K562 (cell line): ENCODE measurements around the gene ITGA11. TPM values are rescaled to one million over a fixed set of nuclear protein-coding genes. Genes with fewer than 3 reads are reported as not detected.

Experiments used
- AFF1 ChIP-seq, 2 experiments: fragments of 450-650 bp; IDR thresholded peaks; 2 replicates each; pipeline ENCODE4 v1.6.1; 2018; ENCODE audit warnings: mild to moderate bottlenecking in 2 of 2, low read depth in 1 of 2; ENCODE audit not compliant: partially characterized antibody in 2 of 2
- CGGBP1 ChIP-seq: fragments of 250-450 bp; sonication (Bioruptor Pico); IDR thresholded peaks from 2 replicates; pipeline ENCODE4 v1.9.0; 2021; ENCODE audit warnings: mild to moderate bottlenecking
- MTF1 ChIP-seq: fragments of 250-450 bp; sonication (Bioruptor Pico); IDR thresholded peaks from 2 replicates; pipeline ENCODE4 v1.9.0; 2021; ENCODE audit warnings: moderate library complexity, mild to moderate bottlenecking, inconsistent platforms, borderline replicate concordance
- PURB ChIP-seq: sonication (generic); formaldehyde crosslinking; IDR thresholded peaks from 2 replicates; pipeline ENCODE4 v1.9.0; 2021; ENCODE audit warnings: low read depth, mild to moderate bottlenecking, missing genetic modification reagents
- RBFOX2 ChIP-seq: fragments of 200-400 bp; formaldehyde crosslinking; IDR thresholded peaks from 2 replicates; pipeline ENCODE4 v1.6.1; 2017; ENCODE audit warnings: low read depth, mild to moderate bottlenecking, low read length, moderate library complexity
- ZNF263 ChIP-seq: sonication (generic); formaldehyde crosslinking; IDR thresholded peaks from 2 replicates; pipeline ENCODE4 v1.8.0; 2022; ENCODE audit warnings: mild to moderate bottlenecking, missing genetic modification reagents, borderline replicate concordance
- ZNF280A ChIP-seq: fragments of 450-650 bp; IDR thresholded peaks from 2 replicates; pipeline ENCODE4 v1.6.1; 2018; ENCODE audit warnings: mild to moderate bottlenecking, low read depth; ENCODE audit not compliant: partially characterized antibody
- polyA plus RNA-seq, 8 experiments: library from polyadenylated mRNA; depleted of rRNA in 4 of 8; stranded (reverse) in 5 of 8; unstranded in 3 of 8; fragments of >200 nt; fragmentation: Nextera tagmentation in 2 of 8; fragmentation: Illumina TruSeq in 1 of 8; extraction: Ambion mirVana in 2 of 8; extraction: Trizol in 1 of 8; gene quantifications; 2 replicates each; pipeline versions ENCODE4 v1.2.1 to v1.2.3, GENCODE V29; 2011 to 2014; ENCODE audit warnings: inconsistent platforms in 1 of 8, missing spikeins in 1 of 8
- total RNA-seq, 7 experiments: library from RNA; depleted of rRNA in 6 of 7; stranded (reverse); fragments of >200 nt in 6 of 7; fragmentation: Illumina TruSeq in 2 of 7; extraction: Trizol in 2 of 7; gene quantifications; 2 replicates each; pipeline versions ENCODE4 v1.2.1 to v1.2.3, GENCODE V29; 2011 to 2021; ENCODE audit warnings: low replicate concordance in 1 of 7

The ITGA11 gene
- total and polyA plus RNA-seq, 9 of the 15 experiments (the other 6 are each of a cell fraction or from before 2014, with no cell fraction given): 0.01 TPM; not detected in 8

- no peak for TF ChIP-seq AFF1 (IDR thresholded peaks at IDR 0.05; ENCODE audit: low read depth in 1 of 2, partially characterized antibody in 2 of 2)
- no peak for TF ChIP-seq RBFOX2
- TF ChIP-seq ZNF280A: no peak
- no peak for TF ChIP-seq PURB (CRISPR knock-in tag)
- no peak for TF ChIP-seq ZNF263
- no peak for TF ChIP-seq MTF1 (CRISPR knock-in tag)
- TF ChIP-seq CGGBP1 (CRISPR knock-in tag): no peak
These were observed 99.7 kb downstream of the ITGA11 start (continued) for GRCh38 chr15:68332266-68332665.
